GM18517 (cell line): Measurements from ENCODE around the gene XIRP2.
"Not testable (repeated sequence)": the region's sequence is repeated elsewhere in the genome, so short reads cannot be mapped to it uniquely, and the experiment has no call there.

ENCODE experiments used
- ATAC-seq: cut with Tn5 transposase; IDR thresholded peaks from one replicate; pipeline ENCODE4 v1.9.1; 2021; ENCODE audit warnings: mild to moderate bottlenecking, moderate library complexity; ENCODE audit not compliant: unreplicated experiment

XIRP2 gene

DNA sequence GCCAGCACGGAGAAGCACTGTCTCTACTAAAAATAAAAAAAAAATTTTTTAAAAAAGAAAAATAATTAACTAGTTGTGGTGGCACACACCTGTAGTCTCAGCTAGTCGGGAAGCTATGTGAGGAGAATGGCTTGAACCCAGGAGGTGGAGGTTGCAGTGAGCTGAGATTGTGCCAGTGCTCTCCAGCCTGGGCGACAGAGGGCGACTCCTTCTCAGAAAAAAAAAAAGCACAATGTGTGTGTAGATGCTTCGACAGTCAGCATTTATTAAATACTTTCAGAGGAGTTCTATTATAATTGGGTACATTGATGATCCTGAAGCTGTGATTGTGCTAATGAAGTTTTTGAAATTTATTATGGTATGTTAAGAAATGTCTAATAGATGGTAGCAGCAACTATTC is 46.5 kb downstream of the XIRP2 start:
- ATAC-seq = no peak

GRCh38 chr2:166942377-166942776 is 54.1 kb downstream of the XIRP2 start:
- no peak for ATAC-seq

DNA sequence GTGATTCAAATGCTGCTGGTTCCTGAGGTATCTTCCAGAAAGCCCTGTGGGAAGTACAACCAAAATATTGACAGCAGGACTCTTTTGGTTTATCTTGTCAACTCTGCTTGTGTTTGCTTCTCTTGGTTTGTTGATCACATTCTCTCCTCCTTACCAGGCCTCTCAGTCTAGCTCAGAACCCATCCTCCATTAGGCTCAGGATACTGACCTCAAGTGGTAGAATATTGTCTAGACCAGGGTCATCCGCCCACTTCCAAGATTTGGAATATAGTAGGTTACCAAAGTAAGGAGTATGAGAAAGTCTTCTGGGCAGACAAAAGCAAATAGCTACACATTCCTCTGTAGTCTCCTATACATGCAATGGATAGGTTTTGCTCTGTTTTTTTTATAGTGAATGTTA is 56.6 kb downstream of the XIRP2 start:
- ATAC-seq = no peak

DNA sequence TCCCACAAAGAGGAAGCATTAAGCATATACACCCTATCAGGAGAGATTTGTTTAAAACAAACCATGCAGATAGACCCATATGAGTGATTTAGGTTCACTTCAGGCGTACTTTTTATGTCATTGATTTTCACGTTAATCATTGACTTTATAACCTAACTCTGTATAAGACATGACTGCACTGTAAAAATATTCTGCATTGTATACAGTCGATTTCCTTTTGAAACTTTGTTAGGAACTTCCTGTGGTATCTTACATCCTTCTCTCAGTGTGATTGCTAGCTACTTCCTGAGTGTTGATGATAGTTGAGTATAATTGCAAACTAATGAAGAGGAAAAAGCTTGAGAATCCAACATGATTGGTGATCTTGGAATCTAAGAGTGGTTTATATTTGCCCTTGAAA is 69.4 kb downstream of the XIRP2 start:
- ATAC-seq = no peak

DNA sequence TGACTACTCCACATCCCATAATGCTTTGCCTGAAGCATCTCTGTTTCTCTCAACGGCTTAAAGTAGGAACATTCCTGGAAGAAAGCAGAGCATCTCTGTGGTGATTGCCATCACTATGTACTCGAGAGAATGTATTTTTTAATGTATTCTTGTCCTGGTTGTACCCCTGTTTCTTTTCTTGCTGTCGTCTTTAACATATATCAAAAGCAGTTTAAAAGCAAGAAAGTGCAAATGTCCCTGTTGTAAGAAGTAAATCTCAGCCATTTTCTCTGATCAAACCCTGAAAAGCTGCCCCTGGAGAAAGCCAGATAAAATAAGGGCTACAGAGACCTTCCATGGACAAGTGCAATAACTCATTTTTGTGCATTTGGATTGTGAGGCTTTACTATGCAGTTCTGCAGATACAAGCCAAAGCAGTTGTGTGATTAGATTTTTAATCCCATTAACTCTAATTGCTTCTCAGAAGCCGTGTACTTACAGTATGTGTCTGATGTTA is 70.8 kb downstream of the XIRP2 start:
- ATAC-seq = no peak

- ATAC-seq = no peak
These were observed 71.3 kb downstream of the XIRP2 start for GRCh38 chr2:166959556-166959955.

DNA sequence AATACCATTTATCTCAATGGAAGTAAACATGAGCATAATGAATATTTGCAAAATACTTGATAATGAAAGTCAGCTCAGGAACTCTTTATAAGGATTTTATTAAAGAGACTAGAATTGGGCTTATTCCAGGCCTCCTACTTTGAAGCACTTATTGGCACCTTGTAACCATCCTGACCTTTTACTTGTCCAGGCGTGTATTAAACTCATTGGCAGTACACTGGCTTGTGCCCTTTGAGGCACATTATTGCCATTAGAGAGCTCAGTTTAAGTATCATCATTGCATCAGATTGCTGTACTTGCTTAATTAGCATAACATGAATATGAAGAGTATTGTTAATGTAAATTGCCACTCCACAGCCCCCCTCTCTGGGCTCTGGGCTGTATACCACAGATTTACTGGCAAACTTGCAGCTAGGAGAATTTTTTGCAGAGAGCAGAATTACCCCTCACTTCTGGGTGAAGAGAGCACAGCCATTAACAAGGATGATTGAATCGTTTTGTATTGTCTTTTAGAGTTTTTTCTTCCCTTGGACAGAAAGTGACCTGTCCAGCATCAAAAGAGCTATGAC is 72.5 kb downstream of the XIRP2 start:
- ATAC-seq = no peak

- ATAC-seq = no peak
These were observed 73.7 kb downstream of the XIRP2 start for GRCh38 chr2:166961933-166962332.

- no peak for ATAC-seq
These were observed 81.2 kb downstream of the XIRP2 start for GRCh38 chr2:166969486-166969885.

DNA sequence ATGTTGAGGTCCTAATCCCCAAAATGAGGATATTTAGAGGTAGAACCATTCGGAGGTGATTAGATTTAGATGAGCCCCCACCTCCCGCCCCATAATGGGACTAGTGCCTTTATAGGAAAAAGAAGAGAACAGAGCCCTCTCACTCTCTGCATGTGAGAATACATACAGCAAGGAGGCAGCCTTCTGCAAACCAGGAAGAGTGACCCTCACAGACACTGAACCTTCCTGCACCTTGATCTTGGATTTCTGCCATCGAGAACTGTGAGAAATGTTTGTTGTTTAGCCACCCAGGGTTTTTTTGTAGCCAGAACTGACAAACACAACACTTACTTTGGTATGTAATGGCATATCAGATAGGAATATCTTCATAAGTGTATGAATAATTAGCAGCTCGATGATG is 83.7 kb downstream of the XIRP2 start:
- no peak for ATAC-seq

DNA sequence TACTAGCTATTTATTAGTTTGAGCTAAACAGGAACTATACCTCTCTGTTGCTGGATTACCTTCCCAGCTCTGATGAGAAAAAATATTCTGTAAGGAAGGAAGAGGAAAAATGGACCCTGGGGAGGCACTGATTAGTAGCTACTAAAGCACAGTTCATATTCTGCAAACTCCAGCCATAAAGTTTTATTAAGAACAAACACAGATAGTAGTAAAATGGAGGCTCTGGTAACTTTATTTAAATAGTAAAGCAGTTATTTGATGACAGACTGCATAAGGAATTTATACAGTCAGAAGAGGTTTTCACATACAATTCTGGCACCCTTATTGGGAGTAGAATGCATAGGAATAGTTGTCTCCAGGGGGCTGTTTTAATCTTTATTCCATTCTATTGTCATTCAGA is 84.1 kb downstream of the XIRP2 start:
- no peak for ATAC-seq

DNA sequence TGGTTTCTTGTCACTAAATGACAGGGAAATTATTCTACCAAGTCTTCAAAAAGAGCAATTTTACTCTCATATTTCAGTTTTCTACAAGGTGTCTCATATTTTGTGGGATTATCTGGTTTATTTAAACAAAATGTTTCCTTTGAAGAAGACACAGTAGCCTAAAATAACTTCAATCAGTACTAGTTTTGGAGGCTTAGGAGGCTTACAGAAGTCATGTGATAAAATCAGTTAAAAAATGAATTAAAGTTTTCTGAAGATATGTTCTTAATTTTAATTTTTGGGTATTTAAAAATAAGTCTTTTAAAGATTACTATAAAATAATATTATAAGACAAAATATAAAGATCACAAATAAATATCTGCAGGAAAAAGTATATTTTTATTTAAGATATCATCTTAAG is 95.9 kb downstream of the XIRP2 start:
- ATAC-seq = no peak

DNA sequence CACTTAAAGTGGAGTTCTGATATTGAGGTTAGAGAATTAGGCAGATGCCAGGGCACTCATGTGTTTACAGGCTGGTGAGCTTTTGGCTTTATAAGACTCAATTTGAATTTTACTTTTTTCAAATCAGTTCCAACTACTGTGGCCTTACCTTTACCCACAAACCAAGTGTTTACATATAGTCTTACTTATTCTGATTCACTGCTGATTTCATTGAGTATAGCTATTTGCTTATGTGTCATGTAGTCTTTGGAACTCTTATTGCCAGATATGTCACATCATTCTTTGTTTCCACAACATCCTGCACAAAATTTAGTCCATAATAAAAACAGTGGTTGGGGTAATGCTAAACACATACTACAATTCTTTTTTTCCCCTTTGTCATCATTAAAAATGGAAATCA is 96.5 kb downstream of the XIRP2 start:
- ATAC-seq = no peak

- ATAC-seq = no peak
These were observed 106.5 kb downstream of the XIRP2 start for GRCh38 chr2:166994588-166995336.

- ATAC-seq = no peak
These were observed 108.2 kb downstream of the XIRP2 start for GRCh38 chr2:166996465-166996864.

GRCh38 chr2:167001165-167001564 is 112.9 kb downstream of the XIRP2 start:
- no peak for ATAC-seq

DNA sequence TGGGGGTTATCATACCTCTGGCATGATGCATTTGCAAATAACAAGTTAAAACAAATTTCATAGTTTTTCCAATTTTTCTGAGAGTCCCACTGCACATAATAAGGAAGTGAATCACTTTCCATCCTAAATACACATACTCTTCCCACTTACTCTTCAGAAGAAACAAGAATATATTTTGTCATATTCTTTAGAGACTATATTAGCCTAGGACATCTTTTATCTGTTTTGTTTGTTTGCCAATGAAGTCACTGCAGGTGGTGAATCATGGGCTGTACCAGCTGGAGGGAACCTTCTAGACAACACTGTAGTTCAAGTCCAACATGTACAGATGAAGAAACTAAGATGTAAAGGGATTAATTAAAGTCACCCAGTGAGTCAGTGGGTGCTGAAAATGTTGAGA is 116.8 kb downstream of the XIRP2 start:
- ATAC-seq = no peak

DNA sequence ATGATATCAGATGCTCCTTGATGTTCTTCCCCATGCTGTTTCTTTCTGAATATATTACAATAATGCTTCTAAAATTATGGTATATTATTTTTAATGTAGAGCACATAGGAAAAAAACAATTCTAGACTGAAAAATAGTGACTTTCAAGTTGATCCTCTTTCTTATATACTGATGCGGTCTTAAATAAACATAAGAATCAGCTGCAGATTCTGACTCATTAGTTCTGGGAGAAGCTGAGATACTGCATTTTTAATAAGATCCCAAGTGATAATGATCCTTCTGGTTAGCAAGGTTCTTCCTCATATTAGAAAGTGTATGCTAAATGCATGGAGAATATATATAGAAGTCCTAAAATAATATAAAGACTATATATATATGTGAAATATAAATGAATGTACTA is 124.9 kb downstream of the XIRP2 start:
- ATAC-seq = no peak

GRCh38 chr2:167015806-167016205 is 127.5 kb downstream of the XIRP2 start:
- ATAC-seq = no peak

- ATAC-seq = no peak
These were observed 128.7 kb downstream of the XIRP2 start for GRCh38 chr2:167017021-167017420.

DNA sequence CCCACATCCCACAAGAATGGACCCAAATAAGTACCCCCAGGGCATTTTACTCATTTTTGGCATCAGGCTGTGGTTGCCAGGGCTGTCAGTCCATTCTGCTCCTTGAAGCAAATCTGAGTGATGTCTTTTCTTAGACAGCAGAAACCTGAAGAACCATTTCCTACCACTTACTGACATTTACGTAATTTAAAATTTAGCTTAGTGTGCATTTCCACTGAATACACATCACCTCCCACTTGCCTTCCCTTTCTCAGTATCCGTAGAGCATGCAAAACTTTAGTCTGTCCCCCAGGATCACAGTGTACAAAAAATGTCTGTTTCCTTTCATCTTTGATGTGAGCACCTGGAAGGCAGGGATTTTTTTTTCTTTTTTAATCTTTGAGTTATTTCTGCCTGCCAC is 130.3 kb downstream of the XIRP2 start:
- ATAC-seq = no peak

GRCh38 chr2:167028503-167028902 is 140.2 kb downstream of the XIRP2 start:
- ATAC-seq = no peak

- ATAC-seq = not testable (repeated sequence)
These were observed 146.7 kb downstream of the XIRP2 start for GRCh38 chr2:167034976-167035375.
